Choroid plexus epithelial cell (primary cell): Measurements from ENCODE around the gene OR6M1.

Experiments
- DNase-seq: peaks from one replicate; pipeline ENCODE4 v3.0.0-alpha.2; 2010; ENCODE audit warnings: low read depth
- H3K4me3 ChIP-seq: 2 replicates; pipeline ENCODE4 v1.5.1; 2011; ENCODE audit warnings: low read depth, mild to moderate bottlenecking, control low read depth, low read length, moderate library complexity
- CTCF ChIP-seq: conservative IDR thresholded peaks from 2 replicates; pipeline ENCODE4 v1.5.1; 2011; ENCODE audit warnings: low read depth, mild to moderate bottlenecking, control low read depth, inconsistent platforms, low read length, moderate library complexity

OR6M1 gene

DNA sequence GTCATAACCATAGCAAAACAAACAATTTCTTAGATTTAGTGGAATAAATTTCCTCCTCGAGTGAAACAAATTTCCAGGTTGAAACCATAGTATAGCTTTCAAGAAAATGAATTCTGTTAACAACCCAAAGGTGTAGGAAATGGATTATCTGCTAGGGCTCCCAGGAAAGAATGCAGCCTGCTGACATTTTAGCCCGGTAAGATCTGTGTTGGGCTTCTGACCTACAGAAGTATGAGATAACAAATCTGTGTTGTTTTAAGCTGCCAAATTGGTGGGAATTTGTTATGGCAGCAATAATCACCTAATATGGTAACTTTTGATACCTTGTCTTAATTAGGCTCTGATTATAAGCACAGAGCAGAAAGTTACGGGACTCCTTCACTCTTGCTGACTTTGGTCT is 32.0 kb upstream of the OR6M1 start:
- TF ChIP-seq CTCF: no peak

DNA sequence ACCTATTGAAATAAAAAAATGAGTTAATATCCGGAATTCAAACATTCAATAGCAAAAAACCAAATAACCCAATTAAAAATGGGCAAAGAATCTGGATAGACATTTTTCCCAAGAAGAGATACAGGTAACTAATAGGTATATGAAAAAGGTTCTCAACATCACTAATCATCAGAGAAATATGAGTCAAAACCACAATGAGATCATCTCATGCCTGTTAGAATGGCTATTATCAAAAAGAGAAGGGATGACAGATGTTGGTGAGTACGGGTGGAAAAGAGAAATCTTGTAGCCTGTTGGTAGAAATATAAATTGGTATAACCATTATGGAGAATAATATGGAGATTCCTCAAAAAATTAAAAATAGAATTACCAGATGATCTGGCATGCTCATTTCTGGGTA is 26.9 kb upstream of the OR6M1 start:
- TF ChIP-seq CTCF: no peak
- H3K4me3 ChIP-seq: no peak overlapping the region
- no peak for DNase-seq

More for the DNA sequence above, 32.0 kb upstream of the OR6M1 start:
- DNase-seq: no peak
- no peak overlapping the region for H3K4me3 ChIP-seq

DNA sequence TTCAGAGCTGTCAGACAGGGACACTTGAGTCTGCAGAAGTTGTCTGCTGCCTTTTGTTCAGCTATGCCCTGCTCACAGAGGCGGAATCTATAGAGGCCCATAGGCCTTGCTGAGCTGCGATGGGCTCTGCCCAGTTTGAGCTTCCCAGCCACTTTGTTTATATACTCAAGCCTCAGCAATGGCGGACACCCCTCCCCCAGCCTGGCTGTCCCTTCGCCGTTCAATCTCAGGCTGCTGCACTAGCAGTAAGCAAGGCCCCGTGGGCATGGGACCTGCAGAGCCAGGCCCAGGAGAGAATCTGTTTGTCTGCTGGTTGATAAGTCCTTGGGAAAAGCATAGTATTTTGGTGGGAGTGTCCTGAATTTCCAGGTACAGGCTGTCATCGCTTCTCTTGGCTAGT is 23.6 kb upstream of the OR6M1 start:
- no peak overlapping the region for H3K4me3 ChIP-seq
- TF ChIP-seq CTCF: no peak
- no peak for DNase-seq

GRCh38 chr11:123822599-123822998 is 16.4 kb upstream of the OR6M1 start:
- no peak for DNase-seq
- H3K4me3 ChIP-seq: no peak overlapping the region
- TF ChIP-seq CTCF: no peak

GRCh38 chr11:123822032-123822431 is 15.9 kb upstream of the OR6M1 start:
- H3K4me3 ChIP-seq: no peak overlapping the region
- DNase-seq: no peak
- TF ChIP-seq CTCF: no peak

- no peak overlapping the region for H3K4me3 ChIP-seq
- no peak for DNase-seq
- no peak for TF ChIP-seq CTCF
Measured at GRCh38 chr11:123815122-123815521, 9.0 kb upstream of the OR6M1 start.

DNA sequence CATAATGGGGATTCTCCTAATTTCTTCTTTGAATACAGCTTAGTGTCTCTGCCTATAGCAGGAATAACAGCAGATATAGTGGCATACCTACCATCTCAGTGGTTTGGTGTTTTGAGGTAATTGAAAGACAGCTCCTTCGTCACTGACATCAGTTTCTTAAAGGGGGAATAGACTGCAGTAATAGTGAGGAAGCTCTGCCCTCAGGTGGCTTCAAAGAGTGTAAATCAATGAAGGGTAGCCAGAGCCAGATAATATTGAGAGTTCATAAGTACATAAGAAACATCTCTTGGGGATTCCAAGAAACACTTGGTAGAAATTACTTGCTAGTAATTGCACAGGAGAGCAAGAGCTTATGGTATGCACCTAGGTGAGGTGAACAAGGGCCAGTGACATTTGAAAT is 4.4 kb downstream of the OR6M1 start:
- DNase-seq: no peak
- TF ChIP-seq CTCF: no peak
- H3K4me3 ChIP-seq: no peak overlapping the region
